Measurements from ENCODE around the gene ALKBH6. TPM values are rescaled to one million over a fixed set of nuclear protein-coding genes. Genes with fewer than 3 reads are reported as not detected.
A peak's percentile ranks its signal among the peaks of the same experiment; 100 is the strongest.

The ALKBH6 gene
- total and polyA plus RNA-seq, 2 experiments from 2014 or later = 24.1 to 31.1 TPM

DNA sequence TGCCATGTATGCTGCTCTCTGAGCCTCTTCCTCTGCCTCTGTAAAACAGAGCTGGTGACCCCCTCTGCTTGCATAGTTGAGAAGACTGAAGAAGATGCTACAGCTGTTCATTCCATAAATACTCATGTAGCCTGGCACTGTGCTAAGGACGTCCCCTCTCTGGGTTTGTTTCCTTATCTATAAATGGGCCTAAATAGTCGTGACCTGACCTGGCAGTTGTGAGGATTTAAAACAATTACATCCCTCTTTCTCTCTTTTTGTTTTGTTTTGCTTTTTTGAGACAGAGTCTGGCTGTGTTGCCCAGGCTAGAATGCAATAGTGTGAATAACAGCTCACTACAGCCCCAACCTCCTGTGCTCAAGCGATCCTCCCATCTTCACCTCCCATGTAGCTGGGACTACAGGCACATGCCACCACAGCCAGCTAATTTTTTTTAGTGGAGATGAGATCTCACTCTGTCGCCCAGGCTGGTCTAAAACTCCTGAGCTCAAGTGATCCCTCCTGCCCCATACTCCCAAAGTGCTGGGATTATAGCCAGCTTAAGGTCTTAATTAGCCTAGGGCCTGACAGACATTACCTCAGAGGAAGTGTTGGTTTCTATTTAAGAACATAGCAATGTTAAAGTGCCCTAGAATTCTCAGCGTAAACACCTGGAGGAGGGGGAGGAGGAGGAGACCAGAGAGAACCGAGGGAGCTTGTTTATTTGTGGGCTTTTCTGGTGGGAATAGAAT, 45.3 kb upstream of the ALKBH6 start:
- no peaks in the 10 kb centered on the region for H3K9me2 ChIP-seq (replicated peaks; ENCODE audit: insufficient read depth)
- H3K36me3 ChIP-seq (replicated peaks; ENCODE audit: insufficient read depth, low read depth) = no peaks in the 10 kb centered on the region
- H3K4me1 ChIP-seq (ENCODE audit: insufficient read depth) = peaks cover 8% of the 10 kb centered on the region
- no peak overlapping the region for H3K4me2 ChIP-seq
- H3K79me2 ChIP-seq = peaks cover 6% of the 10 kb centered on the region
- 79% methylated on average over 6 of the region's 6 CpGs for WGBS (ENCODE audit: low lambda C conversion rate, missing lambda C conversion rate)
- DNase-seq (ENCODE audit: low spot score) = no peak
- H3K27ac ChIP-seq = peak overlapping the region; percentile 77
- no peak overlapping the region for H2AFZ ChIP-seq
- no peak overlapping the region for H3K4me3 ChIP-seq
- no peaks in the 10 kb centered on the region for H3K9me3 ChIP-seq (ENCODE audit: low read depth)
- no peaks in the 10 kb centered on the region for H4K20me1 ChIP-seq (ENCODE audit: insufficient read depth, poor library complexity, severe bottlenecking)
- TF ChIP-seq EZH2phosphoT487 (IDR thresholded peaks at IDR 0.05; ENCODE audit: low read depth, severe bottlenecking, unreplicated experiment) (no peak), EZH2 (IDR thresholded peaks at IDR 0.05; ENCODE audit: borderline replicate concordance) (no peak)
- TF ChIP-seq, protein P1, sequence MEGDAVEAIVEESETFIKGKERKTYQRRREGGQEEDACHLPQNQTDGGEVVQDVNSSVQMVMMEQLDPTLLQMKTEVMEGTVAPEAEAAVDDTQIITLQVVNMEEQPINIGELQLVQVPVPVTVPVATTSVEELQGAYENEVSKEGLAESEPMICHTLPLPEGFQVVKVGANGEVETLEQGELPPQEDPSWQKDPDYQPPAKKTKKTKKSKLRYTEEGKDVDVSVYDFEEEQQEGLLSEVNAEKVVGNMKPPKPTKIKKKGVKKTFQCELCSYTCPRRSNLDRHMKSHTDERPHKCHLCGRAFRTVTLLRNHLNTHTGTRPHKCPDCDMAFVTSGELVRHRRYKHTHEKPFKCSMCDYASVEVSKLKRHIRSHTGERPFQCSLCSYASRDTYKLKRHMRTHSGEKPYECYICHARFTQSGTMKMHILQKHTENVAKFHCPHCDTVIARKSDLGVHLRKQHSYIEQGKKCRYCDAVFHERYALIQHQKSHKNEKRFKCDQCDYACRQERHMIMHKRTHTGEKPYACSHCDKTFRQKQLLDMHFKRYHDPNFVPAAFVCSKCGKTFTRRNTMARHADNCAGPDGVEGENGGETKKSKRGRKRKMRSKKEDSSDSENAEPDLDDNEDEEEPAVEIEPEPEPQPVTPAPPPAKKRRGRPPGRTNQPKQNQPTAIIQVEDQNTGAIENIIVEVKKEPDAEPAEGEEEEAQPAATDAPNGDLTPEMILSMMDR (IDR thresholded peaks at IDR 0.05; ENCODE audit: poor library complexity) = no peak
- H3K27me3 ChIP-seq = no peaks in the 10 kb centered on the region

DNA sequence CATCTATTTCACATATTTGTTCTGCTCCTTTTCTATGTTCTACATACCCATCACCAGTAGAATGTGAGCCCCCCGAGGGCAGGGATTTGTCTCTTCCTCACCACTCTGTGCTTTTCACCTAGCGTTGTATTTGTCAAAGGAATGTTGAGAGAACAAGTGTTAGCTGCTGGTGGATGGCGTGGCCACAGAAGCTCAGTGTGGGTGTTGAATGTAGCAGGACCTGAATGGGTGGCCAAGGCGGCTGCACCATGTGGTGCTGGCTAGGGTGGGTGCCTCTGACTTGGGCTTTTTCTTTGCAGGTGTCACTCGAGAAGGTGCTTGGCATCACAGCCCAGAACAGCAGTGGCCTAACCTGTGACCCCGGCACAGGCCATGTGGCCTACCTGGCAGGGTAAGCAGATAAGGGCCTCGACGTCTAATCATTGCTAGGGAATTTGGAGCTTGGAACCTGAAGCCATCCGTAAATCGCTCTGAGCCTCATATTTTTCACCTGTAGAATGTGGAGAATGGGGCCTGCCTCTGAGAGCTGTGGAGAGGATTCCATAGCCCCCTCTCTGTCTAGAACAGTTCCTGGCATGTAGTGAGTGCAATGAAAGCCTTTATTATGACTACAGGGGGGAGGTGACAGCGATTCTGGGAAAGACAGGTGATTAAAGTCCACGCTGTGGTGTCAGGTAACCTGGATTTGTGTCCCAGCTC, 44.6 kb upstream of the ALKBH6 start:
- DNase-seq (ENCODE audit: low spot score) = peak; percentile 49
- H3K4me1 ChIP-seq (ENCODE audit: insufficient read depth) = peaks cover 8% of the 10 kb centered on the region
- H3K27ac ChIP-seq = peak overlapping the region; percentile 77
- no peaks in the 10 kb centered on the region for H3K9me2 ChIP-seq (replicated peaks; ENCODE audit: insufficient read depth)
- no peaks in the 10 kb centered on the region for H3K36me3 ChIP-seq (replicated peaks; ENCODE audit: insufficient read depth, low read depth)
- H3K4me2 ChIP-seq = no peak overlapping the region
- 76% methylated on average over 12 of the region's 12 CpGs for WGBS (ENCODE audit: low lambda C conversion rate, missing lambda C conversion rate)
- H3K9me3 ChIP-seq (ENCODE audit: low read depth) = no peaks in the 10 kb centered on the region
- H4K20me1 ChIP-seq (ENCODE audit: insufficient read depth, poor library complexity, severe bottlenecking) = no peaks in the 10 kb centered on the region
- H3K27me3 ChIP-seq = no peaks in the 10 kb centered on the region
- TF ChIP-seq EZH2 (IDR thresholded peaks at IDR 0.05; ENCODE audit: borderline replicate concordance) = no peak
- TF ChIP-seq, protein P1 (IDR thresholded peaks at IDR 0.05; ENCODE audit: poor library complexity) = no peak
- no peak for TF ChIP-seq EZH2phosphoT487 (IDR thresholded peaks at IDR 0.05; ENCODE audit: low read depth, severe bottlenecking, unreplicated experiment)
- H2AFZ ChIP-seq = no peak overlapping the region
- H3K79me2 ChIP-seq = peaks cover 6% of the 10 kb centered on the region
- no peak overlapping the region for H3K4me3 ChIP-seq

DNA sequence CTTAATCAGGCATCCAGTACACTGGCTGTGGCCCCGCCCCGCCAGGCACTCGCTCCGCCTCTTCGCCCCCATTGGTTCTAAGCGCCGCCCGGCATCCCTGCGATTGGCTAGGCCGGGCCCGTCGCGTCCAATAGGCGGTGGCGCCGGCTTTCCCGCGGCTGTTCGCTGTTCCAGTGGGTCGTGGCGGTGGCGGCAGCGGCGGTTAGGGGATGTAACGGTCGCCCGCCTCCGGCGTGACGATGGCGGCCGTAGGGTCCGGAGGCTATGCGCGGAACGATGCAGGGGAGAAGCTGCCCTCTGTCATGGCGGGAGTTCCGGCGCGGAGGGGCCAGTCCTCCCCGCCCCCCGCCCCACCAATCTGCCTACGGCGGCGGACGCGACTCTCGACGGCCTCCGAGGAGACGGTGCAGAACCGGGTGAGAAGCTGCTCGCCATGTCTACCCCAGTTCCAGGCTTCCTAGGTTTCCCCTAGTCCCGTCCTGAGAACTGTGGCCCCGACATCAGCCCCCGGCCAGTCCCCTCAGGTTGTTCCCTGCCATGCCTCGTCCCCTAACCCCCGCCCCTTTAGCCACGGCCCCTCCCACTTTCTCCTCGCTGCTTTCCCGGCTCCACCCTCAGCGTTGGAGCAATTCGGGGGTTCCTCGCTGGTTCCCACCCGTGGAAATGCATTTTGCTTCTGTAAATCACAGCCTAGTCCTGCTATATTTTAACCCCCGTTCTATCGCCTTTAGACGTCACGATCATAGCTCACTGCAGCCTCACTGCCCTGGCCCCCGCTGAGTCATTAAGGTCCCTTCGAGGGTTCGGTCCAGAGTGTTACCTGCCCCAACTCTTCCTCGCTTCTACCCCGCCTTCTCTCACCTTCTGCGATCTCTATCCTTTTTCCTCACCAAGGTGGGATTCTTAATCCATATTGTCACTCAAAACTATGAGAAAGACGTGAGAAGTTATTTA, 41.0 kb upstream of the ALKBH6 start, which contains the start of gene WDR62:
TSS of gene WDR62 (plus strand) at position 165 of the 954 bp plus-strand sequence. CDS start at position 240, 75 bp downstream.
- peak; percentile 97 for DNase-seq (ENCODE audit: low spot score)
- Histone ChIP-seq H3K79me2 (peaks cover 19% of the 10 kb centered on the region), H3K4me3 (peak within 1 kb of the TSS; percentile 73), H3K36me3 (replicated peaks; ENCODE audit: insufficient read depth, low read depth) (no peaks in the 10 kb centered on the region), H3K9me2 (replicated peaks; ENCODE audit: insufficient read depth) (no peaks in the 10 kb centered on the region), H4K20me1 (ENCODE audit: insufficient read depth, poor library complexity, severe bottlenecking) (no peaks in the 10 kb centered on the region), H3K27me3 (no peaks in the 10 kb centered on the region), H3K4me1 (ENCODE audit: insufficient read depth) (peaks cover 13% of the 10 kb centered on the region), H3K9me3 (ENCODE audit: low read depth) (no peaks in the 10 kb centered on the region), H3K27ac (peak within 1 kb of the TSS; percentile 92), H3K4me2 (peak within 1 kb of the TSS; percentile 94), H2AFZ (peak within 1 kb of the TSS; percentile 60)
- TF ChIP-seq EZH2 (IDR thresholded peaks at IDR 0.05; ENCODE audit: borderline replicate concordance) (no peak), EZH2phosphoT487 (IDR thresholded peaks at IDR 0.05; ENCODE audit: low read depth, severe bottlenecking, unreplicated experiment) (no peak)
- TF ChIP-seq, protein P1 (IDR thresholded peaks at IDR 0.05; ENCODE audit: poor library complexity) = no peak
- WGBS (ENCODE audit: low lambda C conversion rate, missing lambda C conversion rate) = 2% methylated on average over 51 of the region's 76 CpGs
